Measurements from ENCODE around the gene ZFP36.
A peak's percentile ranks its signal among the peaks of the same experiment; 100 is the strongest.

The ZFP36 gene

GRCh38 chr19:39420769-39421168 is 14.1 kb downstream of the ZFP36 start:
- DNase-seq = no peak

GRCh38 chr19:39422020-39422419 is 15.4 kb downstream of the ZFP36 start:
- DNase-seq = no peak

GRCh38 chr19:39423258-39424086 is 16.8 kb downstream of the ZFP36 start:
- DNase-seq = no peak

- DNase-seq = no peak
Measured at GRCh38 chr19:39424934-39425333, 18.3 kb downstream of the ZFP36 start.

- no peak for DNase-seq
Measured at GRCh38 chr19:39425744-39426143, 19.1 kb downstream of the ZFP36 start.

GRCh38 chr19:39426170-39426569 is 19.5 kb downstream of the ZFP36 start:
- no peak for DNase-seq

GRCh38 chr19:39427707-39428106 is 21.1 kb downstream of the ZFP36 start:
- no peak for DNase-seq

- DNase-seq = peak; percentile 58
Measured at GRCh38 chr19:39428283-39429112, 21.9 kb downstream of the ZFP36 start.

- DNase-seq = no peak
Measured at GRCh38 chr19:39430675-39431593, 24.3 kb downstream of the ZFP36 start.

GRCh38 chr19:39432677-39433025 is 26.0 kb downstream of the ZFP36 start:
- DNase-seq = no peak

GRCh38 chr19:39433480-39434079 is 26.9 kb downstream of the ZFP36 start:
- no peak for DNase-seq

- no peak for DNase-seq
Measured at GRCh38 chr19:39434123-39435076, 27.8 kb downstream of the ZFP36 start.

GRCh38 chr19:39435499-39436349 is 29.1 kb downstream of the ZFP36 start, which contains the start of gene RPS16:
Gene RPS16, minus strand, starts transcription at chr19:39435949. Its CDS starts 54 bp downstream, at chr19:39435895.
- DNase-seq = peak; percentile 68

- no peak for DNase-seq
Measured at GRCh38 chr19:39436350-39436716, 29.7 kb downstream of the ZFP36 start.

- no peak for DNase-seq
Measured at GRCh38 chr19:39438270-39438934, 31.8 kb downstream of the ZFP36 start.

- no peak for DNase-seq
Measured at GRCh38 chr19:39444598-39445195, 38.0 kb downstream of the ZFP36 start.

GRCh38 chr19:39445196-39446111 is 38.8 kb downstream of the ZFP36 start, which contains the start of gene SUPT5H:
Gene SUPT5H, plus strand, starts transcription at chr19:39445582. Its CDS starts 309 bp downstream, at chr19:39445891.
- DNase-seq = peak; percentile 88

Data from 8988T (cell line).